GM23338 (cell line): ENCODE data around the gene PIWIL4. TPM values are rescaled to one million over a fixed set of nuclear protein-coding genes. Genes with fewer than 3 reads are reported as not detected.
"Not testable (repeated sequence)": the region's sequence is repeated elsewhere in the genome, so short reads cannot be mapped to it uniquely, and the experiment has no call there.

Source experiments
- ATAC-seq: fragments of 200-7000 bp; cut with Tn5 transposase; 3 replicates; pipeline ENCODE4 v1.9.1; 2020
- DNase-seq: peaks from one replicate; pipeline ENCODE4 v3.0.0-alpha.2; 2015; ENCODE audit warnings: low spot score
- H2AFZ ChIP-seq: fragments of 200-600 bp; sonication (generic); 2 replicates; pipeline ENCODE4 v1.8.0; 2016; ENCODE audit warnings: antibody characterized with exemption, mild to moderate bottlenecking, moderate library complexity
- H3F3A ChIP-seq: fragments of 200-600 bp; sonication (generic); replicated peaks from 2 replicates; pipeline ENCODE4 v1.8.0; 2017; ENCODE audit warnings: antibody characterized with exemption, mixed run types, low read depth
- H3K27ac ChIP-seq: fragments of 200-600 bp; sonication (generic); 2 replicates; pipeline ENCODE4 v1.6.1; 2016; ENCODE audit warnings: low read depth
- H3K27me3 ChIP-seq: fragments of 200-600 bp; sonication (generic); 2 replicates; pipeline ENCODE4 v1.8.0; 2016; ENCODE audit warnings: mild to moderate bottlenecking, mixed run types, moderate library complexity; ENCODE audit not compliant: insufficient read depth
- H3K36me3 ChIP-seq: fragments of 200-600 bp; sonication (generic); 2 replicates; pipeline ENCODE4 v1.8.0; 2016; ENCODE audit warnings: mild to moderate bottlenecking; ENCODE audit not compliant: insufficient read depth
- H3K4me1 ChIP-seq: fragments of 200-600 bp; sonication (generic); 2 replicates; pipeline ENCODE4 v1.8.0; 2016; ENCODE audit warnings: mild to moderate bottlenecking, moderate library complexity; ENCODE audit not compliant: insufficient read depth
- H3K4me2 ChIP-seq: fragments of 200-600 bp; sonication (generic); 2 replicates; pipeline ENCODE4 v1.7.1; 2017; ENCODE audit warnings: mixed run types
- H3K4me3 ChIP-seq: fragments of 200-600 bp; sonication (generic); 2 replicates; pipeline ENCODE4 v1.6.1; 2016; ENCODE audit warnings: mixed run types
- H3K79me2 ChIP-seq: fragments of 200-600 bp; sonication (generic); replicated peaks from 2 replicates; pipeline ENCODE4 v1.8.0; 2017; ENCODE audit warnings: mild to moderate bottlenecking; ENCODE audit not compliant: insufficient read depth
- H3K9me2 ChIP-seq: fragments of 200-600 bp; sonication (generic); 2 replicates; pipeline ENCODE4 v1.8.0; 2017; ENCODE audit not compliant: insufficient read depth
- H4K20me1 ChIP-seq: fragments of 200-600 bp; sonication (generic); replicated peaks from 2 replicates; pipeline ENCODE4 v1.8.0; 2017; ENCODE audit warnings: mild to moderate bottlenecking; ENCODE audit not compliant: insufficient read depth
- H3K27ac Mint-ChIP-seq: 2 replicates; pipeline ENCODE4 v1.8.0; 2020; ENCODE audit warnings: inconsistent platforms, mild to moderate bottlenecking, moderate library complexity, mixed read lengths
- H3K27me3 Mint-ChIP-seq: 3 replicates; pipeline ENCODE4 v1.8.0; 2022; ENCODE audit warnings: low read depth, mild to moderate bottlenecking, moderate library complexity, mixed read lengths, inconsistent platforms; ENCODE audit not compliant: insufficient read depth, poor library complexity
- H3K36me3 Mint-ChIP-seq: 3 replicates; pipeline ENCODE4 v1.8.0; 2021; ENCODE audit warnings: low read depth, mild to moderate bottlenecking, inconsistent platforms, moderate library complexity, mixed read lengths
- H3K4me1 Mint-ChIP-seq: 3 replicates; pipeline ENCODE4 v1.8.0; 2020; ENCODE audit warnings: mild to moderate bottlenecking, inconsistent platforms, mixed read lengths
- H3K4me3 Mint-ChIP-seq: 3 replicates; pipeline ENCODE4 v1.8.0; 2021; ENCODE audit warnings: moderate library complexity, mild to moderate bottlenecking, inconsistent platforms, mixed read lengths
- H3K9me3 Mint-ChIP-seq: 3 replicates; pipeline ENCODE4 v1.8.0; 2020; ENCODE audit warnings: moderate library complexity, mild to moderate bottlenecking, inconsistent platforms, mixed read lengths
- CREB1 ChIP-seq: fragments of 250-450 bp; sonication (Bioruptor Pico); IDR thresholded peaks from 2 replicates; pipeline ENCODE4 v1.5.0; 2020; ENCODE audit warnings: low read depth, mild to moderate bottlenecking, moderate library complexity
- EZH2 ChIP-seq: fragments of 200-600 bp; sonication (generic); IDR thresholded peaks from one replicate; pipeline ENCODE4 v1.8.0; 2017; ENCODE audit warnings: antibody characterized with exemption, mild to moderate bottlenecking, low read depth; ENCODE audit not compliant: unreplicated experiment
- NANOG ChIP-seq: IDR thresholded peaks from 2 replicates; pipeline ENCODE4 v1.6.1; 2016; ENCODE audit warnings: antibody characterized with exemption, borderline replicate concordance
- STAT1 ChIP-seq: IDR thresholded peaks from one replicate; pipeline ENCODE4 v1.6.1; 2016; ENCODE audit warnings: antibody characterized with exemption; ENCODE audit not compliant: unreplicated experiment
- polyA plus RNA-seq: library from polyadenylated mRNA; unstranded; fragments of >200 nt; fragmentation: Nextera tagmentation; extraction: Ambion mirVana; gene quantifications from 2 replicates; pipeline ENCODE4 v1.2.1, GENCODE V29; 2016
- total RNA-seq: library from RNA; depleted of rRNA; stranded (reverse); fragments of >200 nt; shearing (Covaris generic); gene quantifications from 2 replicates; pipeline ENCODE4 v1.2.3, GENCODE V29; 2014
- TF ChIP-seq, protein P1 (sequence below), 2 experiments: fragments of 200-600 bp in 1 of 2; sonication (generic) in 1 of 2; conservative IDR thresholded peaks; 2 replicates each; pipeline versions ENCODE4 v1.5.1 to v1.6.1; 2016 to 2017; ENCODE audit warnings: antibody characterized with exemption in 2 of 2, low read depth in 2 of 2, mild to moderate bottlenecking in 2 of 2, moderate library complexity in 1 of 2
- TF ChIP-seq, protein P2 (sequence below): IDR thresholded peaks from one replicate; pipeline ENCODE4 v1.6.1; 2018; ENCODE audit warnings: antibody characterized with exemption; ENCODE audit not compliant: unreplicated experiment

Gene PIWIL4
- total and polyA plus RNA-seq, 2 experiments from 2014 or later: 0.23 to 0.66 TPM

DNA sequence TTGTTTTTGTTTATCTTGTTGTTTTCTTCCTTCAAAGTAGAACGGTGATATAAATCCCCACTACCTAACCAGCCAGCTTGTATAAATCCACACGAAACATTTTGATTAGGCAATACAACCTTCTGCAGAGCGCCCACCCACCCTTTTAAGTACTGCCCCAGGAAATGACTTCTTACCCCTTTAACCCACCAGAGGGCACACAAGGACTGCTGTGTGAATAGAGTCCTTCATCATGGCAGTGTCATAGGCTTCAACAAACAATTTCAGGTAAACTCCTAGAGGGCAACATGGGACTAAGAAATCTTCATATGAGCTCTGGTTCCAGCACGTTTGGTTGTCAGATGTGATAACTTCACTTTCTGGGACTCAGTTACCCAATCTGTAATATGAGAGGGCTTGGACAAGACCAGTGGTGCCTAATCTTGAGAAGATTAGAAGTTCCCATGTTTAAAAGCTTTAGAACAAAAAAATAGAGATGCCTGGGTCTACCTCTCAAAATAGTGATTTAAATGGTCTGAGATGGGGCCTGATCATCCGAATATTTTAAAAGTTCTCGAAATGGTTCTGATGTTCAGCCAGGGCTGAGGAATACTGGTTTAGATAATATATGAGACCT lies 56.1 kb downstream of the PIWIL4 start:
- Histone ChIP-seq H3K4me3 (no peak overlapping the region), H3K36me3 (peaks cover 12% of the 10 kb centered on the region), H4K20me1 (no peaks in the 10 kb centered on the region), H2AFZ (no peak overlapping the region), H3K79me2 (no peaks in the 10 kb centered on the region), H3K4me1 (no peaks in the 10 kb centered on the region), H3K27ac (no peak overlapping the region), H3K9me2 (no peaks in the 10 kb centered on the region), H3K4me2 (no peak overlapping the region), H3F3A (no peaks in the 10 kb centered on the region), H3K27me3 (no peaks in the 10 kb centered on the region)
- ATAC-seq (peak; percentile 99), DNase-seq (peak; percentile 94)
- Mint-ChIP-seq H3K4me1 (peaks cover 7% of the 10 kb centered on the region), H3K4me3 (0 out of 3 replicates have a peak overlapping the region, but pooled peaks have one; percentile 16), H3K9me3 (peaks cover 35% of the 10 kb centered on the region), H3K27me3 (peaks cover 7% of the 10 kb centered on the region), H3K36me3 (peaks cover 41% of the 10 kb centered on the region), H3K27ac (no peak overlapping the region)
- TF ChIP-seq, protein P1, sequence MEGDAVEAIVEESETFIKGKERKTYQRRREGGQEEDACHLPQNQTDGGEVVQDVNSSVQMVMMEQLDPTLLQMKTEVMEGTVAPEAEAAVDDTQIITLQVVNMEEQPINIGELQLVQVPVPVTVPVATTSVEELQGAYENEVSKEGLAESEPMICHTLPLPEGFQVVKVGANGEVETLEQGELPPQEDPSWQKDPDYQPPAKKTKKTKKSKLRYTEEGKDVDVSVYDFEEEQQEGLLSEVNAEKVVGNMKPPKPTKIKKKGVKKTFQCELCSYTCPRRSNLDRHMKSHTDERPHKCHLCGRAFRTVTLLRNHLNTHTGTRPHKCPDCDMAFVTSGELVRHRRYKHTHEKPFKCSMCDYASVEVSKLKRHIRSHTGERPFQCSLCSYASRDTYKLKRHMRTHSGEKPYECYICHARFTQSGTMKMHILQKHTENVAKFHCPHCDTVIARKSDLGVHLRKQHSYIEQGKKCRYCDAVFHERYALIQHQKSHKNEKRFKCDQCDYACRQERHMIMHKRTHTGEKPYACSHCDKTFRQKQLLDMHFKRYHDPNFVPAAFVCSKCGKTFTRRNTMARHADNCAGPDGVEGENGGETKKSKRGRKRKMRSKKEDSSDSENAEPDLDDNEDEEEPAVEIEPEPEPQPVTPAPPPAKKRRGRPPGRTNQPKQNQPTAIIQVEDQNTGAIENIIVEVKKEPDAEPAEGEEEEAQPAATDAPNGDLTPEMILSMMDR (conservative IDR thresholded peaks at IDR 0.05; ENCODE audit: low read depth in 2 of 2): peak; percentile 96 to 100
- TF ChIP-seq NANOG (0 out of 2 replicates have a peak, but pooled peaks have one; percentile 20), STAT1 (no peak), CREB1 (peak; percentile 63; the same call in 1 of the 2 replicates), EZH2 (no peak)
- TF ChIP-seq, protein P2, sequence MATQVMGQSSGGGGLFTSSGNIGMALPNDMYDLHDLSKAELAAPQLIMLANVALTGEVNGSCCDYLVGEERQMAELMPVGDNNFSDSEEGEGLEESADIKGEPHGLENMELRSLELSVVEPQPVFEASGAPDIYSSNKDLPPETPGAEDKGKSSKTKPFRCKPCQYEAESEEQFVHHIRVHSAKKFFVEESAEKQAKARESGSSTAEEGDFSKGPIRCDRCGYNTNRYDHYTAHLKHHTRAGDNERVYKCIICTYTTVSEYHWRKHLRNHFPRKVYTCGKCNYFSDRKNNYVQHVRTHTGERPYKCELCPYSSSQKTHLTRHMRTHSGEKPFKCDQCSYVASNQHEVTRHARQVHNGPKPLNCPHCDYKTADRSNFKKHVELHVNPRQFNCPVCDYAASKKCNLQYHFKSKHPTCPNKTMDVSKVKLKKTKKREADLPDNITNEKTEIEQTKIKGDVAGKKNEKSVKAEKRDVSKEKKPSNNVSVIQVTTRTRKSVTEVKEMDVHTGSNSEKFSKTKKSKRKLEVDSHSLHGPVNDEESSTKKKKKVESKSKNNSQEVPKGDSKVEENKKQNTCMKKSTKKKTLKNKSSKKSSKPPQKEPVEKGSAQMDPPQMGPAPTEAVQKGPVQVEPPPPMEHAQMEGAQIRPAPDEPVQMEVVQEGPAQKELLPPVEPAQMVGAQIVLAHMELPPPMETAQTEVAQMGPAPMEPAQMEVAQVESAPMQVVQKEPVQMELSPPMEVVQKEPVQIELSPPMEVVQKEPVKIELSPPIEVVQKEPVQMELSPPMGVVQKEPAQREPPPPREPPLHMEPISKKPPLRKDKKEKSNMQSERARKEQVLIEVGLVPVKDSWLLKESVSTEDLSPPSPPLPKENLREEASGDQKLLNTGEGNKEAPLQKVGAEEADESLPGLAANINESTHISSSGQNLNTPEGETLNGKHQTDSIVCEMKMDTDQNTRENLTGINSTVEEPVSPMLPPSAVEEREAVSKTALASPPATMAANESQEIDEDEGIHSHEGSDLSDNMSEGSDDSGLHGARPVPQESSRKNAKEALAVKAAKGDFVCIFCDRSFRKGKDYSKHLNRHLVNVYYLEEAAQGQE: no peak

DNA sequence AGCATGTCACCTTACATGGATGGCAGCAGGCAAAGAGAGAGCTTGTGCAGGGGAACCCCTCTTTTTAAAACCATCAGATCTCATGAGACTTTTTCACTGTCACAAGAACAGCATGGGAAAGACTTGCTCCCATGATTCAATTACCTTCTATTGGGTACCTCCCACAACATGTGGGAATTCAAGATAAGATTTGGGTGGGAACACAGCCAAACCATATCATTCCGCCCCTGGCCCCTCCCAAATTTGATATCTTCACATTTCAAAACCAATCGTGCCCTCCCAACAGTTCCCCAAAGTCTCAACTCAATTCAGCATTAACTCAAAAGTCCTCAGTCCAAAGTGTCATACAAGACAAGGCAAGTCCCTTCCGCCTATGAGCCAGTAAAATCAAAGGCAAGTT lies 58.3 kb downstream of the PIWIL4 start:
- H3F3A ChIP-seq, H3K4me3 ChIP-seq, H3K4me1 ChIP-seq, H3K27me3 ChIP-seq, H3K4me2 ChIP-seq, ATAC-seq, H3K27ac Mint-ChIP-seq, H4K20me1 ChIP-seq, H3K9me2 ChIP-seq, H3K27me3 Mint-ChIP-seq, H3K27ac ChIP-seq, H2AFZ ChIP-seq, H3K79me2 ChIP-seq, DNase-seq, H3K4me3 Mint-ChIP-seq, H3K4me1 Mint-ChIP-seq: not testable (repeated sequence)
- peaks cover 47% of the 10 kb centered on the region for H3K36me3 Mint-ChIP-seq
- H3K36me3 ChIP-seq: peaks cover 12% of the 10 kb centered on the region
- peaks cover 44% of the 10 kb centered on the region for H3K9me3 Mint-ChIP-seq

DNA sequence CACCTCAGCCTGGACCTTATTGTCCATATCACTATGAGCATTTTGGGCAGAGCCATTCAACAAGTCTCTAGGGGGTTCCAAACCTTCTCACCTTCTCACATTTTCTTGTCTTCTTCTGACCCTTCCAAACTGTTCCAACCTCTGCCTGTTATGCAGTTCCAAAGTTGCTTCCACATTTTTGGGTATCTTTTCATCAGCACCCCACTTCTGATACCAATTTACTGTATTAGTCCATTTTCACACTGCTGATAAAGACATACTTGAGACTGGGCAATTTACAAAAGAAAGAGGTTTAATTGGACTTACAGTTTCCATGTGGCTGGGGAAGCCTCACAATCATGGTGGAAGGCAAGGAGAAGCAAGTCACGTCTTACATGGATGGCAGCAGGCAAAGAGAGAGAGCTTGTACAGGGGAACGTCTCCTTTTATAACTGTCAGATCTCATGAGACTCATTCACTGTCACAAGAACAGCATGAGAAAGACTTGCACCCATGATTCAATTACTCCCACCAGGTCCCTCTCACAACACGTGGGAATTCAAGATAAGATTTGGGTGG lies 59.9 kb downstream of the PIWIL4 start:
- not testable (repeated sequence) for H2AFZ ChIP-seq, H3K79me2 ChIP-seq, H3K27ac Mint-ChIP-seq, H3K27me3 Mint-ChIP-seq, H3K4me1 Mint-ChIP-seq, H3F3A ChIP-seq, H3K27me3 ChIP-seq, H3K4me1 ChIP-seq, DNase-seq, H3K4me3 Mint-ChIP-seq, H3K9me2 ChIP-seq, H3K4me3 ChIP-seq, H4K20me1 ChIP-seq, H3K27ac ChIP-seq, H3K4me2 ChIP-seq, ATAC-seq
- Mint-ChIP-seq H3K9me3 (peaks cover 44% of the 10 kb centered on the region), H3K36me3 (peaks cover 47% of the 10 kb centered on the region)
- H3K36me3 ChIP-seq: peaks cover 12% of the 10 kb centered on the region
